Measurements from ENCODE around the gene KIF22. TPM values are rescaled to one million over a fixed set of nuclear protein-coding genes. Genes with fewer than 3 reads are reported as not detected.
A peak's percentile ranks its signal among the peaks of the same experiment; 100 is the strongest.

Gene KIF22
- total RNA-seq, 1 donor from 2014 or later, result 79.8 TPM

GRCh38 chr16:29812754-29813643 is 22.4 kb downstream of the KIF22 start:
- H3K27me3 Mint-ChIP-seq, result peaks cover 14% of the 10 kb centered on the region
- TF ChIP-seq, protein P1, sequence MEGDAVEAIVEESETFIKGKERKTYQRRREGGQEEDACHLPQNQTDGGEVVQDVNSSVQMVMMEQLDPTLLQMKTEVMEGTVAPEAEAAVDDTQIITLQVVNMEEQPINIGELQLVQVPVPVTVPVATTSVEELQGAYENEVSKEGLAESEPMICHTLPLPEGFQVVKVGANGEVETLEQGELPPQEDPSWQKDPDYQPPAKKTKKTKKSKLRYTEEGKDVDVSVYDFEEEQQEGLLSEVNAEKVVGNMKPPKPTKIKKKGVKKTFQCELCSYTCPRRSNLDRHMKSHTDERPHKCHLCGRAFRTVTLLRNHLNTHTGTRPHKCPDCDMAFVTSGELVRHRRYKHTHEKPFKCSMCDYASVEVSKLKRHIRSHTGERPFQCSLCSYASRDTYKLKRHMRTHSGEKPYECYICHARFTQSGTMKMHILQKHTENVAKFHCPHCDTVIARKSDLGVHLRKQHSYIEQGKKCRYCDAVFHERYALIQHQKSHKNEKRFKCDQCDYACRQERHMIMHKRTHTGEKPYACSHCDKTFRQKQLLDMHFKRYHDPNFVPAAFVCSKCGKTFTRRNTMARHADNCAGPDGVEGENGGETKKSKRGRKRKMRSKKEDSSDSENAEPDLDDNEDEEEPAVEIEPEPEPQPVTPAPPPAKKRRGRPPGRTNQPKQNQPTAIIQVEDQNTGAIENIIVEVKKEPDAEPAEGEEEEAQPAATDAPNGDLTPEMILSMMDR (IDR thresholded peaks at IDR 0.05; ENCODE audit: unreplicated experiment), result no peak
- H3K4me1 Mint-ChIP-seq (ENCODE audit: low read depth), result peaks cover 33% of the 10 kb centered on the region
- peak overlapping the region; percentile 59 for H3K4me3 Mint-ChIP-seq (ENCODE audit: low read depth)
- peaks cover 10% of the 10 kb centered on the region for H3K36me3 Mint-ChIP-seq (ENCODE audit: insufficient read depth)
- H3K9me3 Mint-ChIP-seq (ENCODE audit: low read depth), result no peaks in the 10 kb centered on the region
- DNase-seq (ENCODE audit: low spot score, unreplicated experiment), result no peak
- H3K27ac Mint-ChIP-seq, result no peak overlapping the region

DNA sequence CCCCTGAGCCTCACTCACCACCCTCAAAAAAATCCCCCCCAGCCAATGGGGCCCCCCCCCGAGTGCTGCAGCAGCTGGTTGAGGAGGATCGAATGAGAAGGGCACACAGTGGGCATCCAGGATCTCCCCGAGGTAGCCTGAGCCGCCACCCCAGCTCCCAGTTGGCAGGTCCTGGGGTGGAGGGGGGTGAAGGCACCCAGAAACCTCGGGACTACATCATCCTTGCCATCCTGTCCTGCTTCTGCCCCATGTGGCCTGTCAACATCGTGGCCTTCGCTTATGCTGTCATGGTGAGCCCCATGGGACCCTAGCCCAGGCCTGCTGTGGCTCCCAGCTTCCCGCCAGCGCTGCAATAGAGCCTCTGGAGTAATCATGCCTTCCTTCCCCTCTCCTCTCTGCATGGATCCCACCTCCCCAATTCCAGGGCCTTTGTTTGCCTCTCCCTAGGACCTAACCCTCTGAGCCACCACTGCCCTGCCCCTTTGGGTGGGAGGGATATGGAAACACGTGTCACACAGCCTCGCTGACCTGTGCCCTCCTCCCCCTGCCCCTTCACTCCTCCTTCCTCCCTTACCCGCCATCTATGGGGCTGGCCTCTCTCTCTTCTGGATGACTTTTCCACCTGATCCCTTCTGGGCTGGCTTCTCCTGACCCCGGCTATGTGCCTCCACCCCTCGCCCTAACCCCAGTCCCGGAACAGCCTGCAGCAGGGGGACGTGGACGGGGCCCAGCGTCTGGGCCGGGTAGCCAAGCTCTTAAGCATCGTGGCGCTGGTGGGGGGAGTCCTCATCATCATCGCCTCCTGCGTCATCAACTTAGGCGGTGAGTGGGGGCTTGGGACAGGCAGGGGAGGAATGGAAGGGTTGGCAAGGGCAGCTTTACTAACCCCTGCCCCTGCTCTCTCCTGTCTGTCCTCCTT is 23.4 kb downstream of the KIF22 start:
- H3K4me1 Mint-ChIP-seq (ENCODE audit: low read depth), result peaks cover 31% of the 10 kb centered on the region
- TF ChIP-seq, protein P1 (IDR thresholded peaks at IDR 0.05; ENCODE audit: unreplicated experiment), result no peak
- H3K27ac Mint-ChIP-seq, result no peak overlapping the region
- DNase-seq (ENCODE audit: low spot score, unreplicated experiment), result no peak
- H3K4me3 Mint-ChIP-seq (ENCODE audit: low read depth), result no peak overlapping the region
- peaks cover 14% of the 10 kb centered on the region for H3K27me3 Mint-ChIP-seq
- H3K36me3 Mint-ChIP-seq (ENCODE audit: insufficient read depth), result peaks cover 11% of the 10 kb centered on the region
- no peaks in the 10 kb centered on the region for H3K9me3 Mint-ChIP-seq (ENCODE audit: low read depth)

DNA sequence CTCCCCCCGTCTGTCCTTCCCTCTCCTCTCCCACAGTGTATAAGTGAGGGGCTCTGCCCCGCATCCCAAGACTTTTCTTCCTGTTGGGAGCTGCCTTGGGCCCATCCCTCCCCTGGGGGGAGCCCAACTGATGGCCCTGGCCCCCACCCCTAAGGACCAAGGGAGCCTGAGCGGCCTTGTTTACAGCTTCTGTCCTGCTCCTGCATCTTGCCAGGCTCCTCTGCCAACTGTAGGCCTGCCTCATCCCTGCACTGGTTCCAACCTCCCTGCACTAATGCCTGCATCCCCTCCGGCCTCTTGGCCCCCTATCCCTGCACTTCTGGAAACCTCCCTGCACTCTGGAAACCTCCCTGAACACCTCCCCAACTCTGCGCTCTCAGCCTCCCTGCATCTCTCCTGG is 24.0 kb downstream of the KIF22 start:
- Mint-ChIP-seq H3K27me3 (peaks cover 14% of the 10 kb centered on the region), H3K4me1 (ENCODE audit: low read depth) (peaks cover 34% of the 10 kb centered on the region)

GRCh38 chr16:29815032-29815721 is 24.6 kb downstream of the KIF22 start:
- Mint-ChIP-seq H3K4me1 (ENCODE audit: low read depth) (peaks cover 38% of the 10 kb centered on the region), H3K27me3 (peaks cover 14% of the 10 kb centered on the region), H3K4me3 (ENCODE audit: low read depth) (peak overlapping the region; percentile 85), H3K9me3 (ENCODE audit: low read depth) (no peaks in the 10 kb centered on the region), H3K27ac (peak overlapping the region; percentile 96), H3K36me3 (ENCODE audit: insufficient read depth) (peaks cover 15% of the 10 kb centered on the region)
- no peak for DNase-seq (ENCODE audit: low spot score, unreplicated experiment)
- TF ChIP-seq, protein P1 (IDR thresholded peaks at IDR 0.05; ENCODE audit: unreplicated experiment), result no peak

More for the DNA sequence above, 24.0 kb downstream of the KIF22 start:
- peaks cover 15% of the 10 kb centered on the region for H3K36me3 Mint-ChIP-seq (ENCODE audit: insufficient read depth)
- H3K9me3 Mint-ChIP-seq (ENCODE audit: low read depth), result no peaks in the 10 kb centered on the region
- TF ChIP-seq, protein P1 (IDR thresholded peaks at IDR 0.05; ENCODE audit: unreplicated experiment), result no peak
- DNase-seq (ENCODE audit: low spot score, unreplicated experiment), result no peak
- peak overlapping the region; percentile 85 for H3K4me3 Mint-ChIP-seq (ENCODE audit: low read depth)
- no peak overlapping the region for H3K27ac Mint-ChIP-seq
